Nephron (organoid): ENCODE data around the gene RNF223.

ENCODE experiments used
- H3K27ac Mint-ChIP-seq, 3 experiments: 2 replicates each; pipeline ENCODE4 v1.8.0; 2020; ENCODE audit warnings: mixed read lengths in 3 of 3, mild to moderate bottlenecking in 2 of 3, moderate library complexity in 1 of 3
- H3K27me3 Mint-ChIP-seq: 2 replicates; pipeline ENCODE4 v1.8.0; 2021; ENCODE audit warnings: low read depth, mild to moderate bottlenecking, moderate library complexity, mixed read lengths
- H3K36me3 Mint-ChIP-seq: 2 replicates; pipeline ENCODE4 v1.8.0; 2020; ENCODE audit warnings: low read depth, mixed read lengths
- H3K4me1 Mint-ChIP-seq: 2 replicates; pipeline ENCODE4 v1.8.0; 2020; ENCODE audit warnings: mixed read lengths
- H3K4me3 Mint-ChIP-seq, 3 experiments: 2 replicates each; pipeline ENCODE4 v1.8.0; 2020; ENCODE audit warnings: mild to moderate bottlenecking in 3 of 3, mixed read lengths in 3 of 3, moderate library complexity in 2 of 3
- H3K9me3 Mint-ChIP-seq: 2 replicates; pipeline ENCODE4 v1.8.0; 2020; ENCODE audit warnings: mixed read lengths
- TF ChIP-seq, protein P1 (sequence below), 3 experiments: fragments of 200-600 bp; sonication (generic); IDR thresholded peaks; one replicate each; pipeline ENCODE4 v1.5.0; 2021; ENCODE audit warnings: antibody characterized with exemption in 3 of 3; ENCODE audit not compliant: unreplicated experiment in 3 of 3

RNF223 gene

DNA sequence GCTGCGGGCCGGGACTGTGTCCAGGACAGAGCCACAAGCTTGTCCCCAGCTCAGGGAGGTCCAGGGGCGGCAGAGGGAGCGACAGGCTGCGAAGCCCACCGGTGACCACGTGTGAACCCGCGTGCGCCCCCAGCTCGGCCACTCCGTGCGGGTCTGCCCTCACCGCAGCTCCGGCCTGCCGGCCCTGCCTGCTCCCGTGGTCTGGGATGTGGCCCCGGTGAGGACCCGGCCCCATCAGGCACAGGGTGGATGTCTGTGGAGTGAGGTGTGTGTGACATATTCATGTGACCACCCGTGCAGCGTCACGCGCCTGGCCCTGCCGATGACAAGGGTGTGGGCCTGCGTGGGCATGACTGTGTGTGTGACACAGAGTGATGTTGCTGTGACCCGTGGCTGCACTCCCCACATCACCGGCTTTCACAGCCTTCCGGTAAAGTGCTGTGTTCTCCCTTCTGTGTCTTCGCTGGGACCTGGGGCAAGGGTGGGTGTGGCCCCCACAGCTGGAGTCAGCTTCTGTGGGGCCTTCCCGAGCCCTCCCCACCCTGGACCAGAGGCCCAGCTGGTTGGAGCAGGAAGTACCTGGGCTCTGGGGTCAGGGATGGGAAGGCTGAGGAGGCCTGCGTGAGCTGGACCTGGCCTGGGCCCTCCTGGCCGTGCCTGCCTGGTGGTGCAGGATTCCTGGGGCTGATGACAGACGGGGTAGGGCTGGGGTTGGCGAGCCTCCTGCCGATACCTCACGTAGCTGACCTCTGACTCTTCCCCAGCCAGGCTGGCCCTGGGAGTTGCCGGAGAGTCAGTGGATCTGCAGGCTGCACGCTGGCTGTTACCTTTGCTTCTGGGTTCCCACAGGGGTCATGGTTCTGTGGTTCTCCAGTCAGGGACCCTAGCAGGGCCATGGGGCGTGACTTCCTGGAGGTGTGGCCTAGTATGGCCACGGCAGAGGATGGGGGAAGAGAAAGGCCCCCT, 4.1 kb downstream of the RNF223 start:
- Mint-ChIP-seq H3K9me3 (no peaks in the 10 kb centered on the region), H3K4me3 (peak overlapping the region; percentile 48 to 70 (median 53)), H3K27ac (peak overlapping the region in 1 of 3 experiments; percentile 37)

DNA sequence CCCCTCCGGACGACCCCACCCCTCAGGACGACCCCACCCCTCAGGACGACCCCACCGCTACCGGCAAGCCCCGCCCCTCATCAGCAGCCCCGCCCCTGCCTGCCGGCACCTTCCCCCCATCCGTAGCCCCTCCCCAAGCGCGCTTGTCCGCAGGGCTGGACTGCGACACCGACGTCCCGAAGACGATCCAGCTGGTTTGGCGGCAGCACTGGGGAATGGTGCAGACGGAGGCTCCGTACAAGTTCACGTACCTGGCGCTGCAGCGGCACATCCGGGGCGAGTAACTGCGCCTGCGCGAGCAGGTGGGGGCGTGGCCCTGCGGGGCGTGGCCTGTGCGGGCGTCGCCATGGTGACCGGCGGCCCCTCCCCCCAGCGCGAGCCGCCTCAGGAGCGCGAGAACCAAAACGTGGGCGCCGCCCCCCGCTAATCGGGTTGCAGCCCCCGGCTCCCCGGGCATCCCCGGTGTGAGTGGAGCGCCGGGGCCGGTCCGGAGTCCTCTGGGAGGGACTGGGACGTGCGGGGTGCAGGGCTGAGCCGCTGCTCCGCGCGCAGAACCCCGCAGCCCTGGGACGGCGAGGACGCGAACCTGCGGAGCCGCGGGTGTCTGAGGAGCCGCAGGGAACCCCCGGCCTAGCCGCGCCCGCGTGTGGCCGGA, 4.9 kb downstream of the RNF223 start:
- TF ChIP-seq, protein P1, sequence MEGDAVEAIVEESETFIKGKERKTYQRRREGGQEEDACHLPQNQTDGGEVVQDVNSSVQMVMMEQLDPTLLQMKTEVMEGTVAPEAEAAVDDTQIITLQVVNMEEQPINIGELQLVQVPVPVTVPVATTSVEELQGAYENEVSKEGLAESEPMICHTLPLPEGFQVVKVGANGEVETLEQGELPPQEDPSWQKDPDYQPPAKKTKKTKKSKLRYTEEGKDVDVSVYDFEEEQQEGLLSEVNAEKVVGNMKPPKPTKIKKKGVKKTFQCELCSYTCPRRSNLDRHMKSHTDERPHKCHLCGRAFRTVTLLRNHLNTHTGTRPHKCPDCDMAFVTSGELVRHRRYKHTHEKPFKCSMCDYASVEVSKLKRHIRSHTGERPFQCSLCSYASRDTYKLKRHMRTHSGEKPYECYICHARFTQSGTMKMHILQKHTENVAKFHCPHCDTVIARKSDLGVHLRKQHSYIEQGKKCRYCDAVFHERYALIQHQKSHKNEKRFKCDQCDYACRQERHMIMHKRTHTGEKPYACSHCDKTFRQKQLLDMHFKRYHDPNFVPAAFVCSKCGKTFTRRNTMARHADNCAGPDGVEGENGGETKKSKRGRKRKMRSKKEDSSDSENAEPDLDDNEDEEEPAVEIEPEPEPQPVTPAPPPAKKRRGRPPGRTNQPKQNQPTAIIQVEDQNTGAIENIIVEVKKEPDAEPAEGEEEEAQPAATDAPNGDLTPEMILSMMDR (IDR thresholded peaks at IDR 0.05; ENCODE audit: unreplicated experiment in 3 of 3) = no peak

More for the DNA sequence above, 4.1 kb downstream of the RNF223 start:
- Mint-ChIP-seq H3K36me3 (no peaks in the 10 kb centered on the region), H3K27me3 (peaks cover 40% of the 10 kb centered on the region), H3K4me1 (peaks cover 10% of the 10 kb centered on the region)
- TF ChIP-seq, protein P1 (IDR thresholded peaks at IDR 0.05; ENCODE audit: unreplicated experiment in 3 of 3) = no peak

DNA sequence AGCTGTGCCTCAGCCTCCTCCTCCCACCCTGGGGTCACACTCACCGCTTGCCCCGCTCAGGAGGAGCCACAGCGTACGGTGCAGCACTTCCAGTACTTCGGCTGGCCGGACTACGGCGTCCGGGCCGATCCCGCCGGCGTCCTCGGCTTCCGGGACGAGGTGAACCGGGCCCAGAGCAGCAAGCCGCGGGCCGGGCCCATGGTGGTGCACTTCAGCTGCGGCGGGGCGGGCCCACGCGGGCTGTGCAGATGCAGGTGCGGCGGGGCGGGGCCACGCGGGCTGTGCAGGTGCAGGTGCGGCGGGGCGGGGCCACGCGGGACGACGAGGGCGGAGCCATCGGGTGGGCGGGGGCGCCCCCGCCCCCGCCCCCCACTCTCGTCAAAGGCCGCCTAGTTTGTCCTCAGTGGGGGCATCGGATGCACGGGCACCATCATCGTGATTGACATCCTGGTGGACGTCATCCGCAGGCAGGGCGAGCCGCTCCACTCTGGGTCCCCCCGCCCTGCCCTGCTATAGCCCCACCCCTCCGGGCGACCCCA, 5.5 kb downstream of the RNF223 start:
- H3K4me1 Mint-ChIP-seq = peaks cover 6% of the 10 kb centered on the region
- H3K27me3 Mint-ChIP-seq = peaks cover 34% of the 10 kb centered on the region
- no peak overlapping the region for H3K27ac Mint-ChIP-seq
- TF ChIP-seq, protein P1 (IDR thresholded peaks at IDR 0.05; ENCODE audit: unreplicated experiment in 3 of 3) = no peak
- no peaks in the 10 kb centered on the region for H3K9me3 Mint-ChIP-seq
- no peaks in the 10 kb centered on the region for H3K36me3 Mint-ChIP-seq
- H3K4me3 Mint-ChIP-seq = peak overlapping the region in 1 of 3 experiments; percentile 76

More for the DNA sequence above, 4.9 kb downstream of the RNF223 start:
- Mint-ChIP-seq H3K27ac (no peak overlapping the region), H3K4me3 (peak overlapping the region in 2 of 3 experiments; percentile 64 to 76), H3K9me3 (no peaks in the 10 kb centered on the region), H3K4me1 (peaks cover 6% of the 10 kb centered on the region), H3K27me3 (peaks cover 33% of the 10 kb centered on the region), H3K36me3 (no peaks in the 10 kb centered on the region)

DNA sequence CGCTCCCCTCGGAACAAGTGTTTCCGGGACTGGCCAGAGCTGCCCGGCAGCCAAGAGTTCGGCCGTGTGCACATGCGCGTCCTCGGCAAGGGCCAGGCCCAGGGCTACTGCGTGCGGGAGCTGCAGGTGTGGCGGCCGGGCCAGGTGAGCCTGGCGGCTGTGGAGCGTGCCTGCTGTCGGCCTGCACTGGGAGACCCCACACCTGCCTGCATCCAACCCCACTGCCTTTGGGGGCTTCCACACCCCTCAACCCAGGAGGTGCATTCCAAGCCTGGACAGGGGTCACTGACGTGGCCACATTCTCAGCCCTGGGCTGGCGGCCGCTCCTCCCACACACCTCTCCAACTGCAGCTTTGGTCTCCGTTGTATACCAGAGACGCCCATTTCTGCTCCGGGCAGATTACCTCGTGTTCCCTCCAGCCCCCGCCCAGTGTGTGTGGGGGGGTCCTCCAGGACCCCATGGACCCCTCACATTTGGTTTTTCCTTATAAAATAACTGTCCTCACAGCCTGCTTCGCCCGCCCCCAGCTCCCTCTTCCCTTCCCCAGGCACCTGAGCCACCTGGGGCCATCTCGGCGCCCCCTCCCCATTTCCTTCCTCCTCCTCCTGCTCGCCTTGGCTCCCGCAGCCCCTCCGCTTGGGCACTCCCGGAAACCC, 6.1 kb downstream of the RNF223 start:
- H3K9me3 Mint-ChIP-seq = no peaks in the 10 kb centered on the region
- H3K27me3 Mint-ChIP-seq = peaks cover 40% of the 10 kb centered on the region
- H3K4me3 Mint-ChIP-seq = peak overlapping the region; percentile 63 to 75 (median 72)
- TF ChIP-seq, protein P1 (IDR thresholded peaks at IDR 0.05; ENCODE audit: unreplicated experiment in 3 of 3) = no peak
- peak overlapping the region in 1 of 3 experiments; percentile 40 for H3K27ac Mint-ChIP-seq
- H3K4me1 Mint-ChIP-seq = peaks cover 6% of the 10 kb centered on the region
- H3K36me3 Mint-ChIP-seq = no peaks in the 10 kb centered on the region

DNA sequence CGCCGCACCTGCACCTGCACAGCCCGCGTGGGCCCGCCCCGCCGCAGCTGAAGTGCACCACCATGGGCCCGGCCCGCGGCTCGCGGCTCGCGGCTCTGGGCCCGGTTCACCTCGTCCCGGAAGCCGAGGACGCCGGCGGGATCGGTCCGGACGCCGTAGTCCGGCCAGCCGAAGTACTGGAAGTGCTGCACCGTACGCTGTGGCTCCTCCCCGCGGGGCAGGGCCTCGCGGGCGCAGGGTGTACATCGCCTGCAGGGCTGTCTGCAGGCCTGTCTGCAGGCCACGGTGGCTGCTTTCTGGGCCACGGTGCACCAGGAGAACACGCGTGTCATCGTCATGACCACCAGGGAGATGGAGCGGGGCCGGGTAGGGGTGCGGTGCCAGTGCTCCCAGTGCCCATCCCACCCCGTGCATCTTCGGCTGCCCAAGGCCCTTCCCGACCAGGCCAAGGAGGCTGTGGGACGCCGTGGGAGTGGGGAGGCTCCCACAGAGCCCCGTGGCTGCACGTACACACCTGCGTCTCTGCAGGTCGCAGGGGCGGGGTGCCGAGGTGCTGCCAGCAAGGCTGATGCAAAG, 6.7 kb downstream of the RNF223 start:
- no peaks in the 10 kb centered on the region for H3K9me3 Mint-ChIP-seq
- H3K27ac Mint-ChIP-seq = no peak overlapping the region
- H3K27me3 Mint-ChIP-seq = peaks cover 46% of the 10 kb centered on the region
- H3K4me1 Mint-ChIP-seq = peaks cover 6% of the 10 kb centered on the region
- H3K36me3 Mint-ChIP-seq = no peaks in the 10 kb centered on the region
- H3K4me3 Mint-ChIP-seq = no peak overlapping the region
- TF ChIP-seq, protein P1 (IDR thresholded peaks at IDR 0.05; ENCODE audit: unreplicated experiment in 3 of 3) = no peak
